ENCODE measurements around the gene MGAT5. TPM values are rescaled to one million over a fixed set of nuclear protein-coding genes. Genes with fewer than 3 reads are reported as not detected.

Gene MGAT5
- total and polyA plus RNA-seq, 4 donors, result 3.6 to 53.7 (median 31.3) TPM

- TF ChIP-seq CTCF (IDR thresholded peaks at IDR 0.05; ENCODE audit: control extremely low read depth, extremely low read depth), result no peak
- ATAC-seq (ENCODE audit: insufficient read depth, low FRiP score), result no peak
- Histone ChIP-seq H3K27me3 (ENCODE audit: control insufficient read depth in 3 of 3, insufficient read depth in 3 of 3, low read length in 2 of 3) (no peaks in the 10 kb centered on the region), H3K9ac (ENCODE audit: insufficient read depth in 1 of 2, low read length in 2 of 2) (no peak overlapping the region), H3K36me3 (ENCODE audit: control insufficient read depth in 4 of 4, insufficient read depth in 4 of 4, low read length in 4 of 4) (peaks cover 0 to 13% (median 0%) of the 10 kb centered on the region in 4 donors), H3K4me1 (ENCODE audit: control insufficient read depth in 5 of 5, insufficient read depth in 5 of 5, low read length in 5 of 5) (peaks cover 0 to 2% (median 0%) of the 10 kb centered on the region in 5 donors), H3K4me3 (no peak overlapping the region), H3K27ac (ENCODE audit: low read depth in 1 of 2, low read length in 1 of 2) (no peak overlapping the region), H3K9me3 (ENCODE audit: control insufficient read depth in 4 of 4, insufficient read depth in 3 of 4, low read length in 3 of 4) (no peaks in the 10 kb centered on the region)
- 77 to 82% methylated on average over 8 of the region's 8 CpGs for WGBS, 2 donors
- no peak for DNase-seq
Measured at GRCh38 chr2:134454426-134454825, 200.6 kb downstream of the MGAT5 start.

- Histone ChIP-seq H3K4me3 (no peak overlapping the region), H3K9ac (ENCODE audit: insufficient read depth in 1 of 2, low read length in 2 of 2) (no peak overlapping the region), H3K36me3 (ENCODE audit: control insufficient read depth in 4 of 4, insufficient read depth in 4 of 4, low read length in 4 of 4) (peaks cover 0 to 8% (median 0%) of the 10 kb centered on the region in 4 donors), H3K27ac (ENCODE audit: low read depth in 1 of 2, low read length in 1 of 2) (no peak overlapping the region), H3K27me3 (ENCODE audit: control insufficient read depth in 3 of 3, insufficient read depth in 3 of 3, low read length in 2 of 3) (no peaks in the 10 kb centered on the region), H3K4me1 (ENCODE audit: control insufficient read depth in 5 of 5, insufficient read depth in 5 of 5, low read length in 5 of 5) (peaks cover 0 to 2% (median 0%) of the 10 kb centered on the region in 5 donors), H3K9me3 (ENCODE audit: control insufficient read depth in 4 of 4, insufficient read depth in 3 of 4, low read length in 3 of 4) (no peaks in the 10 kb centered on the region)
- no peak for ATAC-seq (ENCODE audit: insufficient read depth, low FRiP score)
- TF ChIP-seq CTCF (IDR thresholded peaks at IDR 0.05; ENCODE audit: control extremely low read depth, extremely low read depth), result no peak
- 81 to 88% methylated on average over 6 of the region's 6 CpGs for WGBS, 2 donors
- no peak for DNase-seq
Measured at GRCh38 chr2:134454931-134455330, 201.1 kb downstream of the MGAT5 start.

- Histone ChIP-seq H3K27me3 (ENCODE audit: control insufficient read depth in 3 of 3, insufficient read depth in 3 of 3, low read length in 2 of 3) (no peaks in the 10 kb centered on the region), H3K9me3 (ENCODE audit: control insufficient read depth in 4 of 4, insufficient read depth in 3 of 4, low read length in 3 of 4) (no peaks in the 10 kb centered on the region), H3K9ac (ENCODE audit: insufficient read depth in 1 of 2, low read length in 2 of 2) (no peak overlapping the region), H3K4me1 (ENCODE audit: control insufficient read depth in 5 of 5, insufficient read depth in 5 of 5, low read length in 5 of 5) (peaks cover 0 to 2% (median 0%) of the 10 kb centered on the region in 5 donors), H3K36me3 (ENCODE audit: control insufficient read depth in 4 of 4, insufficient read depth in 4 of 4, low read length in 4 of 4) (peaks cover 0 to 5% (median 0%) of the 10 kb centered on the region in 4 donors), H3K4me3 (no peak overlapping the region), H3K27ac (ENCODE audit: low read depth in 1 of 2, low read length in 1 of 2) (no peak overlapping the region)
- DNase-seq, result no peak
- ATAC-seq (ENCODE audit: insufficient read depth, low FRiP score), result no peak
- 86 to 95% methylated on average over 10 of the region's 10 CpGs for WGBS, 2 donors
- TF ChIP-seq CTCF (IDR thresholded peaks at IDR 0.05; ENCODE audit: control extremely low read depth, extremely low read depth), result no peak
Measured at GRCh38 chr2:134455426-134455825, 201.6 kb downstream of the MGAT5 start.

- Histone ChIP-seq H3K4me1 (ENCODE audit: control insufficient read depth in 5 of 5, insufficient read depth in 5 of 5, low read length in 5 of 5) (peaks cover 0 to 5% (median 0%) of the 10 kb centered on the region in 5 donors), H3K4me3 (no peak overlapping the region), H3K9ac (ENCODE audit: insufficient read depth in 1 of 2, low read length in 2 of 2) (no peak overlapping the region), H3K27ac (ENCODE audit: low read depth in 1 of 2, low read length in 1 of 2) (no peak overlapping the region), H3K27me3 (ENCODE audit: control insufficient read depth in 3 of 3, insufficient read depth in 3 of 3, low read length in 2 of 3) (no peaks in the 10 kb centered on the region), H3K9me3 (ENCODE audit: control insufficient read depth in 4 of 4, insufficient read depth in 3 of 4, low read length in 3 of 4) (no peaks in the 10 kb centered on the region), H3K36me3 (ENCODE audit: control insufficient read depth in 4 of 4, insufficient read depth in 4 of 4, low read length in 4 of 4) (peaks cover 0 to 4% (median 0%) of the 10 kb centered on the region in 4 donors)
- WGBS, 2 donors, result 88 to 93% methylated on average over 7 of the region's 7 CpGs
- no peak for TF ChIP-seq CTCF (IDR thresholded peaks at IDR 0.05; ENCODE audit: control extremely low read depth, extremely low read depth)
- DNase-seq (no peak), ATAC-seq (ENCODE audit: insufficient read depth, low FRiP score) (no peak)
Measured at GRCh38 chr2:134457353-134457752, 203.5 kb downstream of the MGAT5 start.
